Right ventricle myocardium inferior (tissue), 1 donor: ENCODE measurements around the gene FAM163B. TPM values are rescaled to one million over a fixed set of nuclear protein-coding genes. Genes with fewer than 3 reads are reported as not detected.

Source experiments
- ATAC-seq: fragments of 200-7000 bp; cut with Tn5 transposase; one replicate; pipeline ENCODE4 v1.9.1; 2020; ENCODE audit warnings: mild to moderate bottlenecking, moderate library complexity
- DNase-seq: peaks from one replicate; pipeline ENCODE4 v3.0.0; 2021; ENCODE audit errors: missing footprints
- intact Hi-C: fragments of 100-400 bp; cut with DNase I; formaldehyde crosslinking; loops from one replicate; pipeline ENCODE4 v1.11.0; 2022
- long read RNA-seq: library from polyadenylated mRNA; unstranded; transcript quantifications from one replicate; pipeline ENCODE4 v2.0.0, GENCODE V29; 2021
- total RNA-seq: library from RNA; stranded (reverse); fragmentation: NEBNext Ultra II Directional; extraction: Animal tissue kit (Norgen Biotek cat#: 25700); gene quantifications from one replicate; pipeline ENCODE4 v1.2.1, GENCODE V29; 2021
- donor health status: DM: no; HTN: yes; CAD: no; lungs with severe emphysema.

Gene FAM163B
- 0.22 TPM for total RNA-seq
- long read RNA-seq = 0 reads

DNA sequence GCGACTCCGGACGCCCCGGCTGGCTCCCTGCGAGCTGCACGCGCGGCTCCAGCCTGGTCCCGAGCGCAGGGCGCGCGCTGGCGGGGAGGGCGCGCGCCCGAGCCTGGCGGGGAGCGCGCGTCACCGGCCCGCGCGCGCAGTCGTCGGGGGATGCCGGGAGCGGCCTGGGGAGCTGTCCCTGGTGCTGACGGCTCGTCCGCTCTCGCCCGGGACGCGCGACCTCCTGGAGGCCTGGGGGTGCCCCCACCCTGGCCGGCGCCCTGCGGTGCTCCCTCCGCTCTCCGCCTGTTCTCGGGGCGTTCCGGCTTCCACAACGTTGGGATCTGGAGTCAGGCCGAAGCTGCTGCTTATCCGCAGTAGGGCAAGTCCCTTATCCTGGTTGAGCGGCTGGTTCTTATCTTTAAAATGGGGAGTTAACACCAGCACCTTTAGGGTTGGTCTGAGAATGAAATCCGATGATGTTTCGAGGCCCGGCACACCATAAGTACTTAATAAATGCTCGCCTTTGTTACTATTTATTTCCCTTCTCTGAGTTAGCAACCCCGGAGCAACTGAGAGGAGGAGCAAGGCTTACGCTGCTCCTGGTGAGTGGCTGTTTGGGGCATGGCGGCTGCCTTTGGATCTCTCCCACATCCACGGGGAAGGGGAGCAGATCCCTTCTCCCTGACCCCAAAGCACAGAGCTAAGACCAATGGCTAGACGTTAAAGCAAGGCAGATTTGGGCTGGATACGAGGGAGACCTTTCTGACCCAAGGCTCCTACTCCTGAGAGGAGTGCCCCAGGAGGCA is at the start of gene FAM163B:
TSS of gene FAM163B (minus strand) at position 79 of the 788 bp plus-strand sequence. CDS start 29,166 bp downstream, outside the sequence.
- intact Hi-C loops = no loop called here
- DNase-seq (peak; percentile 71), ATAC-seq (peak; percentile 77)

DNA sequence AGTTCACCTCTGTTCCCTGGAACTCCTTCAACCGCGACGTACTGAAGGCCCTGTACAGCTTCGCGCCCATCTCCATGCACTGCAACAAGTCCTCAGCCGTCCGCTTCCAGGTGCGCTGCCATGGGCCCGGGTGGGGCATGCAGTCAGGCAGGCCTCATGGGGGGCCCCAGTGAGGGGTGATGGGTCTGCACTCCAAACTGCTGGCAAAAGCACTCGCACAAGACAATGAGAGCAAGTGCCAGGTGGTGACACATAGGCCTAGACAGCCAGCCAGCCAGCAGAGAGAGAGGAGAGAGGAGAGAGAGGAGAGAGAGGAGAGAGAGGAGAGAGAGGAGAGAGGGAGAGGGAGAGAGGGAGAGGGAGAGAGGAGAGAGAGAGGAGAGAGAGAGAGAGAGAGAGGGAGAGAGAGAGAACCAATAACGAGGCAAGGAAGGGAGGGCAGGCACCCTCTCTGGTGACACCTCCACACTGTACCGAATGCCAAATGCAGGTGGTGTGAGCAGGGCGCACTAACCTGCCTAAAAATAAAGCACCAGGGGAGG is 48.0 kb upstream of the FAM163B start:
- intact Hi-C loops = no loop called here
- DNase-seq = no peak
- no peak for ATAC-seq

DNA sequence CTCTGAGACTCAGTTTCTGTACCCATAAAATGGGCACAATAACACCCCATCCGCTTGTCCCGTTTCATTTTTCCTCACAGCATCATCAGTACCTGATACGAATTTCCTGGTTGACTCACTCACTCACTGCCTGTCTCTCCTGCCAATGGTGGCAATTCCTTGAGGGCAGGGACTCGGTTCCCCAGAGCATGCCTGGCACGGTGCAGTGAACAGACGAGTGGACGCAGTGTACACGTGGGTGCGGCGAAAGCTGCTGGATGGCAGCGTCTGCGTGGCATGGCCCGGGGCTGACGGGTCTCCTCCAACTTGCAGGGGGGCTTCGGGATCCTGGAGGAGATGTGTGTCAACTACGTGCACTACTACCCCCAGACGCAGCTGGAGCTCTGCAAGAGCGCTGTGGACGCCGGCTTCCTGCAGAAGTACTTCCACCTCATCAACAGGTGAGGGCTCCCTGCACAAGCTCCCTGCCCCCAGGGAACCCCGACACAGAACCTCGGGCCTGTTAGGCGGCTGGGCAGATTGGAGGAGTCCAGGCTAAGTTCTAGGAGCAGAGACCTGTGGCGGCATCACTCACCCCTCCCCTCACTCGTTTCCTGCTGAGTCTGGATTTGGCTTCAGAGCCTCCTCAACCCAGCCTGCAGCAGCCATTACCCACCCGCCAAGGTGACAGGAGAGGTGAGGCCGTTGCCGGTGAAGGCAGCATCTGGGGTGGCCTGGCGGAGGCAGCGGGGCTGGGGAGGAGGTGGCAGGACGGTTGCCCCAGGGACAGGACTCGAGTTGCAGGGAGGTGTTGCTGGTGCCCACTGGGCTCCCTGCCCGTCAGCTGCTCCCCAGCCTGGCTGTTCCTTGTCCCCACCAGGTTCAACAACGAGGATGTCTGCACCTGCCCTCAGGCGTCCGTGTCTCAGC is 47.3 kb upstream of the FAM163B start:
- DNase-seq (no peak), ATAC-seq (no peak)
- intact Hi-C loops = no loop called here

DNA sequence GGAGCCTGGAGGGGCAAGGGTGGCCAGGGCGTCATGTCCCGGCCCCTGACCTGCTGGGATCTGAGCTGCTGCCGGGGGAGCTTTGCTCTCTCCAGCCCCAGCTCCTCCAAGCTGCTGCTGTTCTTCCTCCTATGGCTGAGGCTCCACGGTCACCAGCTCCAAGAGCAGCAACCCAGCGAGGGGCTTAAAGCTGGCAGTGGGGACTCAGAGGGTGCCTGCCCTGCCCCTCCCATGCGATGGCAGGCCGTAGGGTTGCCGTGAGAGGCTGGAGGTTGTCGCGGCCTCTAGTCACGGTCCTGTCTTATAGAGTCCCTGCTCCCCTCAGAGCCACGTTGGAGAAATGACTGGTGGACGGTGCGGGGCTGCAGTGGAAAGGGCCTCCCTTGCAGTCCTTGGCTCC is 46.5 kb upstream of the FAM163B start:
- no peak for ATAC-seq
- DNase-seq = no peak
- intact Hi-C loops = no loop called here

DNA sequence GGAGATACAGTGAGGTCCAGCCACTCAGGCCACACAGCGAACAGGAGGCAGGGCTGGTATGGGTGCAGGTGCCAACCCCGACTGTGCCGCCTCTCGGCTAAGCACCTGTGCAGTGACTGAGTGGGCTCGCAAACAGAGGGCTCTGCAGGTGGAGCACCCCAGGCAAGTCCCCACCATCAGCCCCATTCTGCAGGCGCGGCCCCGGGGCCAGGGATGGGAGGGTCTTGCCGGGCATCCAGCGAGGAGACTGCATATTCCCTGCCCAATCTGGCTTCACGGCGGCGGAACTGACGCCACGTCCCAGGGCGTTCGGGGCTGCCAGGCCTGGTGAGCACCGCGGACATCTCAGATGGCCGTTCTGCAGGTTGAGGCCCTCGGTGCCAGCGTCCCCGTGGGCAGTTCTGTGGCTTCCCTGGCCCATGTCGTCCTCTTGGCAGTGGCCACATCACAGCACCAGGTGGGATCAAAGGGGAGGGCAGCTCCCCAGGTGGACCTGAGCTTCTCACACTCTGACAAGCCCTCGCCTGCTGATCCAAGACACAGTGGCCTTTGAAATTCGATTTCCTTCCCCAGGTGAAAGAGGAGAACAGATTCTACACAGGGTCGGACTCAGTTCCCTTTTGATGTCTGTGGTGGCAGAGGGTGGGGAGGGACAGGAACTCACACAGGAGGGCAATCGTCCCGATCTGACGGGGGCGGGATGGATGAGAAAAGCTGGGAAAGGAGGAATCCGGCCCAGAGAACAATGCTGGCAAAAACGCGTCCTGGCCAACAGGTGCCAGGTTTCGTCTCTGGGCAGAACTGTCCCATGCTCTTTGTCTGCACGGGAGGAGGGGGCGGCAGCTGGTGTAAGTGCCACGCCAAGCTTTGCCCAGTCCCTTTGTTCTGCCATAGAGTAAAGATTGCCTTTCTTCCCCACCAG is 45.8 kb upstream of the FAM163B start:
- ATAC-seq (no peak), DNase-seq (no peak)
- intact Hi-C loops = no loop called here

- ATAC-seq (no peak), DNase-seq (no peak)
- intact Hi-C loops = no loop called here
These were observed 44.4 kb upstream of the FAM163B start for GRCh38 chr9:133653638-133654037.

DNA sequence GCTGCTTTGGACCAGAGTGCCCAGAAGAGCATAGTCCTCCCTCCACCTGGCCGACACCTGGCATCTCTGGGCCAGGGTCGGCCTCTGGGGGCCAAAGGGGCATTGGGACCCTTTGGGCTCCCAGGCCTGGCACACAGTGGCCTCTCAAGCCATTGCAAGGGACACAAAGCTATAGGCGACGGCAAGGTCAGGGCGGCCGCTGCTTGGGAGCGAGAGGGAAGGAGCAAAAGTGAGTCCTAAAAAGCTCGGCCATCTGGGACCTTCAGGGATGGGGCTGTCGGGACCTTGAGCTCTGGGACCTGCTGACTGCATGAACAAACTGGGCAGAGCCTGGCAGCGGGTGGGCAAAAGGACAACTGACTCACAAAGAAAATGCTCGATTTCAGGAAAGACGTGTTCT is 40.8 kb upstream of the FAM163B start:
- DNase-seq (no peak), ATAC-seq (no peak)
- intact Hi-C loops = no loop called here

DNA sequence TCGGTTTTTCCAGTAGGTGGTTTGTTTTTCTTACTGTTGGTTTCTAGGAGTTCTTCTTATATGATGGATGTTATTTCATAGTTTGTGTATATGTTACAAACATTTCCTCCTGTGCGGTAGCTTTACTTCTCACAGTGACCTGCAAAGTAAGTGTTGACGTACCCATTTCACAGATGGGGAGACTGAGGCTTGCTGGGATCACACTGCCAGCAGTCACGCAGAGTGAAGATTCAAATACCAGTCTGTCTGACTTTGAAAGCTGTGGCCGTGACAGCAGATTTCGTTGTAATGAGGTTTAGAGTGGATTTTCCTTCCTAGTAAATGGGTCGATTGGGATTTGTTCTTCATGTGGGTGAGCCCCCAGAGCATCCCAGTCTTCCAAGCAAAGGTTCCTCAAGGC is 40.0 kb upstream of the FAM163B start:
- ATAC-seq (no peak), DNase-seq (no peak)
- intact Hi-C loops = no loop called here

DNA sequence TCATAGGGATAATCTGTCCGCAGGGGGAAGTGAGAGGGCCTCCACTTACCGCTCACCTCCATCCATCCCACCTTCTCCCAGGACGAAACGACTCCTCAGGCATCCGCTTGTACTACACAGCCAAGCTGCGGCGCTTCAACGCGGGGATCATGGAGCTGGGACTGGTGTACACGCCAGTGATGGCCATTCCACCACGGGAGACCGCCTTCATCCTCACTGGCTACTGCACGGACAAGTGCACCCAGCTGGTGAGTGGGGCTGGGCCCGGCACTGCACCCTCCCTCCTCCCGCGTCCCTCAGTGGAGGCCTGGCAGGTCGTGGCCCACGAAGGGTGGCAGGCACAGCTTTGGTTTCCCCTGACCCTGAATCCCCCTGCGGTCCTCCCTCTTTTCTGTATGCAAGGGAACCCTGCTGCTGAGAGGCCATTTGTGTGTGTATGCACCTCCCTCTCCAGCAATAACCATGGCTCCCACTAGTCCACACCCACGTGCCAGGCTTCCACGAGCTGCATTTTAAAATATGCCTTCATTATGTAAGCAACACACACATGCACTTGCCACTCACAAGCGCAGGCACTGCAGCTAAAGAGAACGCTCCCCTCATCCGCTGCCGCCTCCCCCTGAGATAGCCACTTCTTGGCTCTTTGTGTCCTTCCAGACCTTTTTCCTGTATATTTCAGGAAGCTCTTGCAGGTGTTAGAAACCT is 38.7 kb upstream of the FAM163B start:
- ATAC-seq (no peak), DNase-seq (peak; percentile 63)
- intact Hi-C loops = no loop called here

- intact Hi-C loops = no loop called here
- ATAC-seq (no peak), DNase-seq (no peak)
These were observed 38.0 kb upstream of the FAM163B start for GRCh38 chr9:133647148-133647547.

GRCh38 chr9:133645021-133645765 is 36.0 kb upstream of the FAM163B start:
- no peak for ATAC-seq
- intact Hi-C loops = no loop called here
- no peak for DNase-seq

- no peak for DNase-seq
- intact Hi-C loops = no loop called here
- ATAC-seq = no peak
These were observed 35.0 kb upstream of the FAM163B start for GRCh38 chr9:133643978-133644760.

GRCh38 chr9:133643362-133643755 is 34.2 kb upstream of the FAM163B start:
- DNase-seq (peak; percentile 35), ATAC-seq (no peak)
- intact Hi-C loops = no loop called here

- ATAC-seq = no peak
- intact Hi-C loops = no loop called here
- peak; percentile 23 for DNase-seq
These were observed 33.6 kb upstream of the FAM163B start for GRCh38 chr9:133642708-133643361.

GRCh38 chr9:133641861-133642595 is 32.8 kb upstream of the FAM163B start:
- ATAC-seq (no peak), DNase-seq (peak; percentile 57)
- intact Hi-C loops = no loop called here

DNA sequence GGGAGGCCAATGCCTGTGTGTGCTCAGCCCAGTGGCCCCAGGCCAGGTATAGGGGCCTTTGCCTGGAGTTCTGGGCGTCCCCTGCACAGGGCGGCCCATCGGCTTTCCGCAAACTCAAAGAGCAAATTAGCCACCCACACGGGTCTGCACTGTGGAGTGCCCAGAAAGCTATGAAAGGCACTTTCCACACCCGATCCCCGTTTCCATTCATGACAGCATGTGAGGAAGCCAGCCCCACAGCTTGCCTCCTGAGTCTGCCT is 32.1 kb upstream of the FAM163B start:
- intact Hi-C loops = no loop called here
- DNase-seq = no peak
- ATAC-seq = no peak
